ENCODE results near the gene FAM240A. TPM values are rescaled to one million over a fixed set of nuclear protein-coding genes. Genes with fewer than 3 reads are reported as not detected.

The FAM240A gene
- total and polyA plus RNA-seq, 2 donors (not counting 1 experiment from before 2014, with no cell fraction given), result not detected

Other genes starting within 250 kb of the FAM240A start
- gene CCR5, start 241.6 kb upstream of the FAM240A start, total RNA-seq, result under 0.01 TPM in 2 replicates
- gene CCR5, start 241.6 kb upstream of the FAM240A start, polyA plus RNA-seq, result 0.15 TPM in 1 of 2 replicates, not detected in the other
- gene CCRL2, start 205.3 kb upstream of the FAM240A start, total RNA-seq, result 0.26 and 0.33 TPM in 2 replicates
- 0.46 and 3.7 TPM in 2 replicates for gene CCRL2, start 205.3 kb upstream of the FAM240A start, polyA plus RNA-seq
- not detected in 2 replicates for gene LTF, start 147.6 kb upstream of the FAM240A start, total RNA-seq
- not detected in 2 replicates for gene LTF, start 147.6 kb upstream of the FAM240A start, polyA plus RNA-seq
- gene RTP3, start 114.5 kb upstream of the FAM240A start, total RNA-seq, result not detected in 2 replicates
- gene RTP3, start 114.5 kb upstream of the FAM240A start, polyA plus RNA-seq, result not detected in 2 replicates
- gene LRRC2, start 46.2 kb upstream of the FAM240A start, total RNA-seq, result 0.77 and 3.8 TPM in 2 replicates
- gene LRRC2, start 46.2 kb upstream of the FAM240A start, polyA plus RNA-seq, result 0.27 and 6.0 TPM in 2 replicates
- 3.3 and 19.7 TPM in 2 replicates for gene ALS2CL, start 81.2 kb downstream of the FAM240A start, total RNA-seq
- gene ALS2CL, start 81.2 kb downstream of the FAM240A start, polyA plus RNA-seq, result 0.46 and 4.4 TPM in 2 replicates
- gene TMIE, start 88.9 kb downstream of the FAM240A start, total RNA-seq, result 0.51 and 2.0 TPM in 2 replicates
- gene TMIE, start 88.9 kb downstream of the FAM240A start, polyA plus RNA-seq, result 0.03 and 0.27 TPM in 2 replicates
- not detected in 2 replicates for gene PRSS50, start 105.3 kb downstream of the FAM240A start, total RNA-seq
- not detected in 2 replicates for gene PRSS50, start 105.3 kb downstream of the FAM240A start, polyA plus RNA-seq

Data from fibroblast of lung (primary cell).